Panc1 (cell line): Measurements from ENCODE around the gene NINJ2.

Experiments used
- CTCF ChIP-seq: fragments of 450-650 bp; IDR thresholded peaks from 2 replicates; pipeline ENCODE4 v1.5.1; 2017; ENCODE audit warnings: mild to moderate bottlenecking
- POLR2AphosphoS5 ChIP-seq: IDR thresholded peaks from 2 replicates; pipeline ENCODE4 v1.6.1; 2012; ENCODE audit warnings: mild to moderate bottlenecking, low read depth, low read length, moderate library complexity

DNA sequence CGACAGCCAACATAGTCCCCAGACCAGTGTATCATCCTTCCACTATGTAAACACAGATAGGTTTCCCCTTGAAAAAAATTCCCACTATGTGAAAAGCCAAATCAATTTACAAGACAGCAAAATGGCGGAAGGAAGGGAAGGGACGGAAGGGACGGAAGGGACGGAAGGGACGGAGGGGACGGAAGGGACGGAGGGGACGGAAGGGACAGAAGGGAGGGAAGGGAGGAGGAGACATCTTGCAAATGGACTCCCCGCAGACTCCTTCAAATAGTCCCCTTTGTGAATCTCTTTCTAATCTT is 75.3 kb downstream of the NINJ2 start:
- TF ChIP-seq CTCF (no peak), POLR2AphosphoS5 (no peak)
